ENCODE measurements around the gene KIFBP.

The KIFBP gene

DNA sequence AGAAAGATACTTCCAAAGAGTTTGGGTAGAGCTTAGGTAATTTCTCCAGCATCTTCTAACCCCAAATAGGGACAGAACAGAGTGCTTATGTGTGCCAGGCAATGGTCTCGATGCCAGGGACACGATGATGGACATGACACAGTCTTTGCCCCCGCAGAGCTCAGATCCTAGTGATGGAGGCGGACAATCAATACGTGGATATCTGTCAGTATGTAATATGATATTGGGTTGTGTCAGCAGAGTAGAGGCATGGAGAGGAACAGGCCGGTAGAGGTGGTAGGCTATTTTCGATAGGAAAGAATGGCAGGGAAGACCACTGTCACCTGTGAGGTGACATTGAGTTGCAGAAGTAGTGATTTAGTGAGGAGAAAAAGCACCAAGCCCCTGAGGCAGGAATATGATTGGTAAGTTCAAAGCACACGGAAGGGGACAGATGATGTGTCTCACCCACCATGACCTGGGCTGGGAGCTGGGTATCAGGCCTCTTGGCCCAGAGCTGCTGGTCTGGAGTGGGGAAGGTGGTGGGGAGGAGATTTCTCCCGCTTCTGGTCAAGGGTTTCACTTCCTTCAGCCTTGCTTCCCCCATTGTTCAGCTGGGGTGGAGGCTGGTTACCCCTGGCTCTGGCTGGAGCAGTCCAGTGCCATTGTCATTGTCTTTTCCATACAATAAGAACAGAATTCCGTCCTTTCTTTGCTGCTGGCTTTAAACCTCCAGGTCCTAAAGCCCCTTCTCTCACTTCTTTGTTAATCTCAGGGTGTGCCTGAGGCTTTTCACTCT lies 63.3 kb downstream of the KIFBP start:
- DNase-seq (ENCODE audit: low read depth in 2 of 2), result no peak

DNA sequence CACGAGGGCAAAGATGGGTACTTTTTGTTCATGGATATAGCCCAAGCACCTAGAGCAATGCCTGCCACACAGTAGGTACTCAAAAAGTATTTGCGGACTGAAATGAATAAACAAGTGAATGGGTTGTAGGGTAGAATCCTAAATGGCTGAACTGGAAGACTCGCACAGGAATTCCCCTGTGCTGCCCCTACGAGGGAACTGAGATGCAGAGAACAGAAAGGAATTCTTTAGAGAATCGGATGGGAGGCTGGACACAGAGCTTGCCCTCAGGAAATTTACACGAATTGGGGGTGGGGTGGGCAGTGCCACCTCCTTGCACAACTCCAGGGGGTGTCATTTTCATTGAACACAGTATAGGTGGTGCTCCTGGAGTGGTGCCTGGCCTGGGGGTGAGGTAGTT lies 64.1 kb downstream of the KIFBP start:
- no peak for DNase-seq (ENCODE audit: low read depth in 2 of 2)

DNA sequence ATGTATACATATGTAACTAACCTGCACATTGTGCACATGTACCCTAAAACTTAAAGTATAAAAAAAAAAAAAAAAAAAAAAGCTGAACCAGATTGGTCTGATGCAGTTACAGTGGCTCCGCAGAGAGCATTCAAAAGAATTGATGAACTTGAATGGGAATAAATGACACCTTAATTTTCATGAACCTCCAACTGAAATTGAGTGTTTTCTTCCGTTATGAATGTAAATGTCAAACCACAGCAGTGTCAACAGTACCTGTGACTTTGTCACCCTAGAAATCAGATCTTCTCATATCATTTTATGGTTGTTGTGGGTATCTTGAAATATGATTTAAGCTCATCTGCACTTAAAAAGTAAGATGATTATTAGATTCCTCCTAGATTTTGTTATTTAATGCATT lies 66.6 kb downstream of the KIFBP start:
- DNase-seq (ENCODE audit: low read depth in 2 of 2), result no peak

DNA sequence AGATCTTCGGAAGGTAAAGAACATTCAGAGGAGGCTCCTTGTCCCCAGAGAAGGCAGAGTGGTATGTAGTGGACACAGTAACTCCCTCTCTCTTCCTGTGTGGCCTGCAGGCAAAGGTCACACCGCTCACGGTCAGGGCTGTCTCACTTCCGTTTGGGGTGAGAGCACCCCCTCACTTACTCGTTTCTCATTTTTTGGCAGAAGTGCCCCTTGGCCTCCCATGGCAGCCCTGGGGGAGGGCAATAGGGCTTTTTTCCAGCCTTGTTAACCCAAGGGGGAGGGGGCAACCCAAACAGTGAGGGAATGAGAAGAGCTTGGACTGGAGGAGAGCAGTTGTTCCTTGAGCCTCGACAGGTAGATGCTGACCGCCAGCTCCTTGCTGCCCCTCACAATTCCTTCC lies 67.5 kb downstream of the KIFBP start:
- no peak for DNase-seq (ENCODE audit: low read depth in 2 of 2)

DNA sequence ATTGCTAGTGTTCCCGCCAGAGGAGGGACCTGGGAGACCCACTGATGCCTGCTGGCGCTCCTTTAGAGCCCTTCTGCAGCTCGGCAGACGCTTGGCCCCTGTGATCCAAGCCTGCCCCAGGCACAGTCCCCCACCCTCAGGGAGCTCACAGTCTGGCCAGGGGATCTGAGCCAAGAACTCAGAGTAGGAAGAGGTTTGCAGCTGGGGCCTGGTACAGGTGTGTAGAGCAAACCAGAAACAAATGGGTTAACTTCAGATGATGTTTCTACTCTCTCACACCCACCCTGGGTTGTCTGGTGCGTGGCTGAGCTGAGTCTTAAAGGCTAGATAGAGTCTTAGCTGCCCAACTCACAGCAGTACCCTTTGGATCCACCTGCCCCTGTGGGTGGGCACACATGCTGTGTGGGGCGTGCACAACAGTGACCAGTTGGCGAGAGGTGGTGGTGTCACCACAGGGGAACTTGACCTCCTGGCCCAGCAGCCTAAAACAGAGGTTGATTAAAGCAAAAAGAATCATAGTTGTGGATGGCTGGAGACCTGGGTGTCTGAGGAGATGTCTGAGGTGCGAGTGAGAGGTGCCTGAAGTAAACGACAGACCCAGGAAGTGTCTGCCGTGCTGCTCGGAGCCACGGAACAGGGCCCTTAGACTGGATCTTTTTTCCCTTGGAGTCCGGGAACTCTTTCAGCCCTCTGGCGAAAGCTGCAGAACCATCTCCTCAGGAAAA lies 68.1 kb downstream of the KIFBP start:
- no peak for DNase-seq (ENCODE audit: low read depth in 2 of 2)

DNA sequence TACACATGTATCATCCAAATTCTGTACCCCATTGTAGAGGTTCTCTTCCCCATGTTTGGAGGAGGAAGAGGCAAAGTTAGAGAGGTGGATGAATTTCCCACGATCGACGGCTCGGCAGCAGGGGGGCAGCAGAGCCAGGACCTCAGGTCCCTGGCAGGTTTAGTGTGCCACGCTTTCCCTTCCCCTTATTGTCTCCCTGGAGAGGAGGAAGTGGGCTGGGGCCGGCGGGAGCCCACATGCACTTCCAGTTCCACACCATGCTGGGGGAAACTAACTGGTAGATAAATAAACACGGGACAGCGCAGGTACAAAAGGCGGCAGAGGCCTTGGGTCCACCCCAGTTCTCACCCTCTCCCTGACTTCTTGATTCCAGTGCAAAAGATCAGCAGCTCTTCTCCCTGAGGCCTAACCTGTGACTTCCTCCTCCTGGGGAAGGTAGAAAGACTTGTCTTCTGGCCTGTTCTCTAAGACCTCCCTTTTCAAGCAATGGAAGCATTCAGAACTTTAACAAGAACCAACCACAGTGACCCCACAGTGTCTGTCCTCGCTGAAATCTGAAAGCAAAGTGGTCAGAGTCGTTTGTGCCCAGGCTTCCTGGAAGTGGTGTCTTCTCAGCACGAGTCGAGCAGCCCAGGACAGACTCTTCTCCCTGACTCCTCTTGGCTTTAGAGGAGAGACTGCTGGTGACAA lies 68.8 kb downstream of the KIFBP start:
- no peak for DNase-seq (ENCODE audit: low read depth in 2 of 2)

DNA sequence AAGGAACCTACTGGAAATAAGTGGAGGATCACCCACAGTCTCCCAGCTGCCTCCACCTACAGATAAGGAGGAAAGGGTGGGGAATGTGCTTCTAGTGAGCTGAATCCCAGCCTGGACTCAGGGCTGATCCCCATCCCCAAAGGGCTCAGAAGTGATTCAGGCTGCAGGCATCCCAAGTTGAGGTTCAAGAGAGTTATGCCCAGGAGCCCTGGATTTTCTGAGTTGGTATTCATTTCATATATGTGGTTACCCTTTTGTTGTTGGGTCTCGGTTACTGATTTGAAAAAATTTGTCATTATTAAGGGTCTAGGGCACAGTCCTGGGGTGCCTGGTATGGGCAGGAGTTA lies 69.3 kb downstream of the KIFBP start:
- no peak for DNase-seq (ENCODE audit: low read depth in 2 of 2)

DNA sequence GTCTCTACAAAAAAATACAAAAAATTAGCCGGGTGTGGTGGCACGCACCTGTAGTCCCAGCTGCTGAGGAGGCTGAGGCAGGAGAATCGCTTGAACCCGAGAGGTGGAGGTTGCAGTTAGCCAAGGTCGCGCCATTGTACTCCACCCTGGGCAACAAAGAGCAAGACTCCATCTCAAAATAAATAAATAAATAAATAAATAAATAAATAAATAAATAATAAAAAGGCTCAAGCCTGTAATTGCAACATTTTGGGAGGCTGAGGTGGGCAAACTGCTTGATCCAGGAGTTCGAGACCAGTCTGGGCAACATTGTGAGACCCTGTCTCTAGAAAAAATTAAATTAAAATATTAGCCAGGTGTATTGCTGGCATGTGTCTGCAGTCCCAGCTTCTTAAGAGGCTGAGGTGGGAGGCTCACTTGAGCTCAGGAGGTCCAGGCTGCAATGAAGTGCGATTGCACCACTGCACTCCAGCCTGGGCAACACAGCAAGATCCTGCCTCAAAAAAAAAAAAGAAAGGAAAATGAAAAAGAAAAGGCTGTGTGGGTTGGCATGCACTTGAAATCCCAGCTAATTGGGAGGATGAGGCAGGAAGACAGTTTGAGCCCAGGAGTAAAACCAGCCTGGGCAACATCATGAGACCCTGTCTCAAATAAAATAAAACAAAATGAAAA lies 71.7 kb downstream of the KIFBP start:
- DNase-seq (ENCODE audit: low read depth in 2 of 2), result no peak

DNA sequence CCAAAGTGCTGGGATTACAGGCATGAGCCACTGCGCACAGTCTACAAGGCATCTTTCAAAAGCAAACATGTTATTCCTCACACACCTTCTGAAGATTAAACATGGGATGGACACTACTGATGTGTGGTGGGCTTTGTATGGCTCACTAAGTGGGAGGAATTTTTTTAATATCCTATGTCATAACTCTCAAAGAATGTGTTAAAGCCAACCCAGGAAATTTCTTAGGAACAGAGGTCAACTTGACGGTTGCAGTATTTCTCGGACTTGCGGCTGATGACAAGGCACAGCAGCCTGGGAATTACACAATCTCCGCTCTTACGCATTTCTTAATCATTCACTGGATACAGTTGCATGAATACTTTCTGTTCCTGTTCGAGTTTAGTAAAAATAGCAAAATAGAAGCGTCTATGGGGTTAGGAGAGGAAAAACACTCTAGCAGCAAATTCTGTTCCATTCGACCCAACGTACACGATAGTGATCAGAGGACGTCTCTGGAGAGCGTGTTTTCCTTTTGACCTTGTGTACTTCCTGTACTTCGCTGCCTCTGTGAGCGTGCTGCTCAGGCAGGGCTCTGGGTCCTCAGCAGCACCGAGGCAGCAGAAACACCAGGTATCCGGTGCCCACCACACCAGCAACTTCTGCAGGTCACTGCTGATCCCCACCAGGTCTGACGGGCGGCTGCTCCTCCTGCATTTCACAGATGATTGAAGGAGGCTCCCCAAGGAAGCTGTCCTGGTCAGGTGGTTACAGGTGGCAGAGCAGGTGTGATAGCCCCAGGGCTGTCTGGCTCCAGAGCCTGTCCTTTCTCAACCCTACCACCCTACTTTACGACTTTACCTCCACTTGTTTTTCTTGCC lies 72.9 kb downstream of the KIFBP start:
- no peak for DNase-seq (ENCODE audit: low read depth in 2 of 2)

DNA sequence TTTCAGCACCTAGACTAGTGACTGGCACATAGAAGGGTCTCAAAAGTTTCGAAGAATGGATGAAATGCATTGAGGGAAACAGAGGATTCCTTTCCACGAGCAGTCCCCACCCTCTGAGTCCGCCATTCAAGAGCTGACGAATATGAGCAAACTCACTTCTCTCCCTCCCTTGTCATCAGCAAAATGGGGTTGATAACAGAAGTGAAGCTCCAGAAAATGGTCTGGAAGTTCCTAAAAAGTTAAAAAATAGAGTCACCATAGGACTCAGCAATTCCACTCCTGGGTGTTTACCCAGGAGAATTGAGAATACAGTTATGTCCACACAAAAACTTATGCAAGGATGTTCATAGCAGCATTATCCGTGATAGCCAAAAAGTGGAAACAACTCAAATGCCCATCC lies 74.3 kb downstream of the KIFBP start:
- no peak for DNase-seq (ENCODE audit: low read depth in 2 of 2)

DNA sequence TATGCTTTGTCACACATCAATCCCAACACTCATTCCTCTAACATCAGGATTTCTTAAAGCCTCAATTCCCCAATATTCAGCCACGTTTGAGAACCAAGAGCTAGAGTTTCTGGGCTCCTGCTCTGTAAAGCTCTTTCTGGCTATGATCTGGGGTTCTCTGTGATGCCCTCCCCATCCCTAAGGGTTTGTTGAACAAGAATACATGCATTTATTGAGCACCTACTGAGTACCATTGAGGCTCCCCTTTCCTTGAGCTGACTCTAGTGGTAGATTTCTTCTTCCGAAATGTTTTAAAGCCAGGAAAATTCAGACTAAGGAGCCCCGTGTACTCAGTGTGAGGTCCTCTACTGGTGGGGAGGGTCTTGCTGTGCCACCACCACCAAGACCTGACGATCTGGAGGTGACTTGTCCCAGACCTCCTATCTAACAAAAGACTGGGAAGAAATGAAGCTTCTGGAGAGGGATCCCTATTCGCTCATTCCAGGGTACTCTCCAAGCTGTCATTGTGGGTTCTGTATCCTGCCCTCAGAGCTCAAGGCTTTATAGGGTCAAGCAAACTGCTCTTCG lies 76.2 kb downstream of the KIFBP start:
- DNase-seq (ENCODE audit: low read depth in 2 of 2), result no peak

DNA sequence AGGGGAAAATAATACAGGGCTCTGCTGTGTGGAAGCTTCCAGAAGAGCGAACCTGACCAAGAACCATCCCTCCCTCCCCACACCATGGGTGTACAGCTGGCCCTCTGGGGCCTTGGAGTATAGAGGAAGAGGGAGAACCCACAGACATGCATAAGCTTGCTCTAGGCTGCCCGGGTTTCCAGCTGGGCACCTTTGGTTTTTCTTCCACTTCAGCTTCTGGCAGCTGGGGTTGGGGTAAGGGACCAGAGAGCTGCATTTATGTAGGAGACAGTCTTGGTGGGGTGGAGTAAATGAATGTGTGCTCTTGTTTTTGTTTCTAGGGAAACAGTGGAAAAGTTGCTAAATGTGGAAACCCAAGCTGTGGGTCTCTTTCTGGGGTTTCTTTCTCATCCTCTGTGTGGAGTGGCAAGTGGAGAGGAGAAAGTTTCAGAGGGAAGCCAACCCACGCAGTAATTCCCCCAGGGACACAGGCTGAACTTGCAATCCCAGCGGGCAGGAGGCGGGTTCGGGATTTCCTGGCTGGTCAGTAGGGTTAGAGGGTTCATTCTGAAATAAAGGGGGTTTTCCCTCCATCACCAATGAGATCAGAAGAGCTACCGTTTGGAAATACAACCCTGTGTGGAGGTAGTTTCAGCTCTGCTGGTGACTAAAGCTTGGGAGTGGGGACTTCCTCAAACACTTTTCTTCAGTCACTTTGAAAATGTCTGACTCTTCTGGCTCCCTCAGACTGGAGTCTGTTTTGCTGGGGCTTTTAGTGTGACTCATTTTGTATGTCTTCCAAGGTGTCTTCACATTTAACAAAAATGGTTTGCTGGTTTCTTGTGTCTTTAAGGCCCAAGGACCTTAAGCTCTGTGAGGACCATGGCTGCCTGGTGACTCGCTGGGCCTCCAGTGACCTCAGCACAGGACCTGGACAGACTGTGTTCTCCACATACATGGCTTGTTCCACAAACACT lies 77.1 kb downstream of the KIFBP start:
- no peak for DNase-seq (ENCODE audit: low read depth in 2 of 2)
